Measurements from ENCODE around the gene TMEM89.
A peak's percentile ranks its signal among the peaks of the same experiment; 100 is the strongest.

TMEM89 gene

GRCh38 chr3:48594417-48595049 lies 27.0 kb downstream of the TMEM89 start:
- H3K9ac ChIP-seq (ENCODE audit: insufficient read length, low read depth): peak overlapping the region; percentile 59
- H3K36me3 ChIP-seq (ENCODE audit: insufficient read depth, insufficient read length, low read length): peaks cover 76% of the 10 kb centered on the region
- peaks cover 55% of the 10 kb centered on the region for H3K4me1 ChIP-seq (ENCODE audit: insufficient read depth, insufficient read length)
- no peak for DNase-seq (ENCODE audit: low read depth, low spot score)
- H3K27me3 ChIP-seq (ENCODE audit: insufficient read depth, insufficient read length): no peaks in the 10 kb centered on the region
- no peaks in the 10 kb centered on the region for H3K9me3 ChIP-seq (ENCODE audit: insufficient read depth, low read length)
- H3K4me3 ChIP-seq (ENCODE audit: insufficient read length, low read depth): no peak overlapping the region
- TF ChIP-seq SUZ12 (IDR thresholded peaks at IDR 0.05; ENCODE audit: extremely low read depth, insufficient read depth, insufficient read length) (no peak), ZNF274 (IDR thresholded peaks at IDR 0.05; ENCODE audit: low read depth, low read length) (no peak), YY1 (IDR thresholded peaks at IDR 0.05; ENCODE audit: insufficient read depth, insufficient read length) (no peak)

GRCh38 chr3:48593337-48593736 lies 28.2 kb downstream of the TMEM89 start:
- Histone ChIP-seq H3K9ac (ENCODE audit: insufficient read length, low read depth) (no peak overlapping the region), H3K27me3 (ENCODE audit: insufficient read depth, insufficient read length) (no peaks in the 10 kb centered on the region), H3K9me3 (ENCODE audit: insufficient read depth, low read length) (no peaks in the 10 kb centered on the region), H3K4me3 (ENCODE audit: insufficient read length, low read depth) (no peak overlapping the region), H3K4me1 (ENCODE audit: insufficient read depth, insufficient read length) (peaks cover 46% of the 10 kb centered on the region), H3K36me3 (ENCODE audit: insufficient read depth, insufficient read length, low read length) (peaks cover 78% of the 10 kb centered on the region)
- TF ChIP-seq YY1 (IDR thresholded peaks at IDR 0.05; ENCODE audit: insufficient read depth, insufficient read length) (no peak), ZNF274 (IDR thresholded peaks at IDR 0.05; ENCODE audit: low read depth, low read length) (no peak)
- DNase-seq (ENCODE audit: low read depth, low spot score): no peak

GRCh38 chr3:48592519-48593087 lies 29.0 kb downstream of the TMEM89 start:
- TF ChIP-seq SUZ12 (IDR thresholded peaks at IDR 0.05; ENCODE audit: extremely low read depth, insufficient read depth, insufficient read length) (no peak), ZNF274 (IDR thresholded peaks at IDR 0.05; ENCODE audit: low read depth, low read length) (no peak), YY1 (IDR thresholded peaks at IDR 0.05; ENCODE audit: insufficient read depth, insufficient read length) (no peak)
- no peak for DNase-seq (ENCODE audit: low read depth, low spot score)

GRCh38 chr3:48591886-48592518 lies 29.6 kb downstream of the TMEM89 start:
- H3K27me3 ChIP-seq (ENCODE audit: insufficient read depth, insufficient read length): no peaks in the 10 kb centered on the region
- H3K4me1 ChIP-seq (ENCODE audit: insufficient read depth, insufficient read length): peaks cover 36% of the 10 kb centered on the region
- no peak overlapping the region for H3K4me3 ChIP-seq (ENCODE audit: insufficient read length, low read depth)
- H3K9ac ChIP-seq (ENCODE audit: insufficient read length, low read depth): no peak overlapping the region
- DNase-seq (ENCODE audit: low read depth, low spot score): no peak
- TF ChIP-seq SUZ12 (IDR thresholded peaks at IDR 0.05; ENCODE audit: extremely low read depth, insufficient read depth, insufficient read length) (no peak), ZNF274 (IDR thresholded peaks at IDR 0.05; ENCODE audit: low read depth, low read length) (no peak), YY1 (IDR thresholded peaks at IDR 0.05; ENCODE audit: insufficient read depth, insufficient read length) (no peak)
- H3K36me3 ChIP-seq (ENCODE audit: insufficient read depth, insufficient read length, low read length): peaks cover 81% of the 10 kb centered on the region
- H3K9me3 ChIP-seq (ENCODE audit: insufficient read depth, low read length): no peaks in the 10 kb centered on the region

More at GRCh38 chr3:48592519-48593087, 29.0 kb downstream of the TMEM89 start:
- H3K9ac ChIP-seq (ENCODE audit: insufficient read length, low read depth): no peak overlapping the region
- peaks cover 81% of the 10 kb centered on the region for H3K36me3 ChIP-seq (ENCODE audit: insufficient read depth, insufficient read length, low read length)
- no peak overlapping the region for H3K4me3 ChIP-seq (ENCODE audit: insufficient read length, low read depth)
- no peaks in the 10 kb centered on the region for H3K9me3 ChIP-seq (ENCODE audit: insufficient read depth, low read length)
- H3K27me3 ChIP-seq (ENCODE audit: insufficient read depth, insufficient read length): no peaks in the 10 kb centered on the region
- peaks cover 42% of the 10 kb centered on the region for H3K4me1 ChIP-seq (ENCODE audit: insufficient read depth, insufficient read length)

GRCh38 chr3:48591436-48591835 lies 30.1 kb downstream of the TMEM89 start:
- Histone ChIP-seq H3K27me3 (ENCODE audit: insufficient read depth, insufficient read length) (no peaks in the 10 kb centered on the region), H3K4me3 (ENCODE audit: insufficient read length, low read depth) (no peak overlapping the region), H3K9ac (ENCODE audit: insufficient read length, low read depth) (no peak overlapping the region), H3K4me1 (ENCODE audit: insufficient read depth, insufficient read length) (peaks cover 31% of the 10 kb centered on the region), H3K36me3 (ENCODE audit: insufficient read depth, insufficient read length, low read length) (peaks cover 81% of the 10 kb centered on the region), H3K9me3 (ENCODE audit: insufficient read depth, low read length) (no peaks in the 10 kb centered on the region)
- no peak for TF ChIP-seq SUZ12 (IDR thresholded peaks at IDR 0.05; ENCODE audit: extremely low read depth, insufficient read depth, insufficient read length)
- TF ChIP-seq YY1 (IDR thresholded peaks at IDR 0.05; ENCODE audit: insufficient read depth, insufficient read length): no peak
- no peak for TF ChIP-seq ZNF274 (IDR thresholded peaks at IDR 0.05; ENCODE audit: low read depth, low read length)
- DNase-seq (ENCODE audit: low read depth, low spot score): no peak

- no peak overlapping the region for H3K9ac ChIP-seq (ENCODE audit: insufficient read length, low read depth)
- no peaks in the 10 kb centered on the region for H3K27me3 ChIP-seq (ENCODE audit: insufficient read depth, insufficient read length)
- H3K4me1 ChIP-seq (ENCODE audit: insufficient read depth, insufficient read length): peaks cover 5% of the 10 kb centered on the region
- no peak overlapping the region for H3K4me3 ChIP-seq (ENCODE audit: insufficient read length, low read depth)
- TF ChIP-seq YY1 (IDR thresholded peaks at IDR 0.05; ENCODE audit: insufficient read depth, insufficient read length): no peak
- TF ChIP-seq SUZ12 (IDR thresholded peaks at IDR 0.05; ENCODE audit: extremely low read depth, insufficient read depth, insufficient read length): no peak
- no peak for TF ChIP-seq ZNF274 (IDR thresholded peaks at IDR 0.05; ENCODE audit: low read depth, low read length)
- H3K9me3 ChIP-seq (ENCODE audit: insufficient read depth, low read length): no peaks in the 10 kb centered on the region
- peaks cover 99% of the 10 kb centered on the region for H3K36me3 ChIP-seq (ENCODE audit: insufficient read depth, insufficient read length, low read length)
- no peak for DNase-seq (ENCODE audit: low read depth, low spot score)
These were observed 33.3 kb downstream of the TMEM89 start for GRCh38 chr3:48588230-48588629.

- Histone ChIP-seq H3K4me3 (ENCODE audit: insufficient read length, low read depth) (no peak overlapping the region), H3K36me3 (ENCODE audit: insufficient read depth, insufficient read length, low read length) (peaks cover 99% of the 10 kb centered on the region), H3K9me3 (ENCODE audit: insufficient read depth, low read length) (no peaks in the 10 kb centered on the region), H3K4me1 (ENCODE audit: insufficient read depth, insufficient read length) (peaks cover 4% of the 10 kb centered on the region), H3K9ac (ENCODE audit: insufficient read length, low read depth) (no peak overlapping the region), H3K27me3 (ENCODE audit: insufficient read depth, insufficient read length) (no peaks in the 10 kb centered on the region)
- no peak for DNase-seq (ENCODE audit: low read depth, low spot score)
- no peak for TF ChIP-seq YY1 (IDR thresholded peaks at IDR 0.05; ENCODE audit: insufficient read depth, insufficient read length)
- TF ChIP-seq ZNF274 (IDR thresholded peaks at IDR 0.05; ENCODE audit: low read depth, low read length): no peak
- no peak for TF ChIP-seq SUZ12 (IDR thresholded peaks at IDR 0.05; ENCODE audit: extremely low read depth, insufficient read depth, insufficient read length)
These were observed 33.9 kb downstream of the TMEM89 start for GRCh38 chr3:48587686-48588085.

All from NT2/D1 (cell line).